Measurements from ENCODE around the gene TRPC1. TPM values are rescaled to one million over a fixed set of nuclear protein-coding genes. Genes with fewer than 3 reads are reported as not detected.

Gene TRPC1
- total RNA-seq, 1 donor, result 26.1 TPM

DNA sequence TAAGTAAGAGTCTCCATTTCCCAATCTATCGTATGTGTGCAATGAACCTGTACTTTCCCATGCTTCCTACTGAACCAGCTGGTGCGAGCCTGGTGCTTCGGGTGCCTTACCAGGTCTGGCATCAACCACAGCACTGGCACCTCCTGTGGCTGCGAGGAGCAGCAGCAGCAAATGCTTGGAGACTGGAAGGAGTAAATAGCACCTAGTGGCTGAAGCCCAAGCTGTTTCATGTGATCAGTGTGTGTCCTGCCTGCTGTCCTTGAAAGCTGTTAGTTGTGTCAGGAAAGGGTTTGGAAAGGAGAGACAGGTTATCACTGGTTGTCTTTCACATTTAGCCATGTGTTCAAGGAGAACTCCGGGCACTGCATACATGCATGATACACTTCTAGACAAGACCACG lies 133.2 kb downstream of the TRPC1 start:
- TF ChIP-seq, protein P1, sequence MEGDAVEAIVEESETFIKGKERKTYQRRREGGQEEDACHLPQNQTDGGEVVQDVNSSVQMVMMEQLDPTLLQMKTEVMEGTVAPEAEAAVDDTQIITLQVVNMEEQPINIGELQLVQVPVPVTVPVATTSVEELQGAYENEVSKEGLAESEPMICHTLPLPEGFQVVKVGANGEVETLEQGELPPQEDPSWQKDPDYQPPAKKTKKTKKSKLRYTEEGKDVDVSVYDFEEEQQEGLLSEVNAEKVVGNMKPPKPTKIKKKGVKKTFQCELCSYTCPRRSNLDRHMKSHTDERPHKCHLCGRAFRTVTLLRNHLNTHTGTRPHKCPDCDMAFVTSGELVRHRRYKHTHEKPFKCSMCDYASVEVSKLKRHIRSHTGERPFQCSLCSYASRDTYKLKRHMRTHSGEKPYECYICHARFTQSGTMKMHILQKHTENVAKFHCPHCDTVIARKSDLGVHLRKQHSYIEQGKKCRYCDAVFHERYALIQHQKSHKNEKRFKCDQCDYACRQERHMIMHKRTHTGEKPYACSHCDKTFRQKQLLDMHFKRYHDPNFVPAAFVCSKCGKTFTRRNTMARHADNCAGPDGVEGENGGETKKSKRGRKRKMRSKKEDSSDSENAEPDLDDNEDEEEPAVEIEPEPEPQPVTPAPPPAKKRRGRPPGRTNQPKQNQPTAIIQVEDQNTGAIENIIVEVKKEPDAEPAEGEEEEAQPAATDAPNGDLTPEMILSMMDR (IDR thresholded peaks at IDR 0.05; ENCODE audit: insufficient read depth, low read length), result no peak
- no peak overlapping the region for H3K4me3 ChIP-seq (ENCODE audit: low read depth, low read length)
- DNase-seq (ENCODE audit: low read depth), result no peak

Small RNA genes within 50 kb of the gene (small RNA-seq; reads per million reads assigned to genes)
- not detected for gene RNU7-47P

Other genes with a start within 250 kb of the TRPC1 start
- gene ATR, start 145.3 kb upstream of the TRPC1 start, total RNA-seq (ENCODE audit: low replicate concordance), result 19.4 and 37.6 TPM in 2 replicates
- 0.99 and 2.0 TPM in 2 replicates for gene PLS1, start 127.6 kb upstream of the TRPC1 start, total RNA-seq (ENCODE audit: low replicate concordance)
- 31.6 and 98.4 TPM in 2 replicates for gene PCOLCE2, start 165.0 kb downstream of the TRPC1 start, total RNA-seq (ENCODE audit: low replicate concordance)
- 0.09 TPM in 1 of 2 replicates, not detected in the other for gene PAQR9, start 239.6 kb downstream of the TRPC1 start, total RNA-seq (ENCODE audit: low replicate concordance)